H9 (cell line): ENCODE data around the gene ENO1. TPM values are rescaled to one million over a fixed set of nuclear protein-coding genes. Genes with fewer than 3 reads are reported as not detected.

Experiments
- DNase-seq: peaks from one replicate; pipeline ENCODE4 v3.0.0-alpha.2; 2017
- H2AFZ ChIP-seq: one replicate; pipeline ENCODE4 v1.6.1; 2013; ENCODE audit warnings: mild to moderate bottlenecking, low read length, control low read depth, moderate library complexity
- H2AK5ac ChIP-seq: 2 replicates; pipeline ENCODE4 v1.6.1; 2013; ENCODE audit warnings: low read length, control low read depth, mixed read lengths; ENCODE audit not compliant: insufficient read length
- H2BK120ac ChIP-seq: one replicate; pipeline ENCODE4 v1.6.1; 2013; ENCODE audit warnings: low read depth, mild to moderate bottlenecking, low read length, control low read depth, inconsistent platforms; ENCODE audit not compliant: poor library complexity, severe bottlenecking
- H2BK12ac ChIP-seq: 2 replicates; pipeline ENCODE4 v1.6.1; 2013; ENCODE audit warnings: low read length, control low read depth, mixed read lengths, low read depth; ENCODE audit not compliant: insufficient read length
- H2BK15ac ChIP-seq: 2 replicates; pipeline ENCODE4 v1.6.1; 2013; ENCODE audit warnings: low read depth, low read length, control low read depth
- H2BK20ac ChIP-seq: one replicate; pipeline ENCODE4 v1.6.1; 2013; ENCODE audit warnings: low read depth, mild to moderate bottlenecking, low read length, control low read depth, inconsistent platforms; ENCODE audit not compliant: poor library complexity, severe bottlenecking
- H2BK5ac ChIP-seq: 2 replicates; pipeline ENCODE4 v1.6.1; 2013; ENCODE audit warnings: low read length, control low read depth, mixed read lengths; ENCODE audit not compliant: insufficient read length
- H3K14ac ChIP-seq: 2 replicates; pipeline ENCODE4 v1.6.1; 2013; ENCODE audit warnings: low read length, control low read depth; ENCODE audit not compliant: insufficient read depth
- H3K18ac ChIP-seq: 2 replicates; pipeline ENCODE4 v1.6.1; 2013; ENCODE audit warnings: low read depth, mild to moderate bottlenecking, mixed read lengths, low read length, control low read depth; ENCODE audit not compliant: insufficient read length
- H3K23ac ChIP-seq: 2 replicates; pipeline ENCODE4 v1.6.1; 2013; ENCODE audit warnings: low read length, control low read depth, mixed read lengths, low read depth; ENCODE audit not compliant: insufficient read length
- H3K23me2 ChIP-seq: 2 replicates; pipeline ENCODE4 v1.6.1; 2013; ENCODE audit warnings: low read depth, mild to moderate bottlenecking, mixed read lengths, low read length, control low read depth; ENCODE audit not compliant: insufficient read length, poor library complexity, severe bottlenecking
- H3K27ac ChIP-seq: 2 replicates; pipeline ENCODE4 v1.5.1; 2013; ENCODE audit warnings: low read length, control low read depth, mixed read lengths, low read depth; ENCODE audit not compliant: insufficient read length
- H3K27me3 ChIP-seq: 2 replicates; pipeline ENCODE4 v1.6.1; 2013; ENCODE audit warnings: low read length, control low read depth, inconsistent platforms; ENCODE audit not compliant: insufficient read depth
- H3K4ac ChIP-seq: 2 replicates; pipeline ENCODE4 v1.6.1; 2013; ENCODE audit warnings: low read depth, mild to moderate bottlenecking, control low read depth, inconsistent platforms, low read length, moderate library complexity
- H3K4me1 ChIP-seq: 2 replicates; pipeline ENCODE4 v1.6.1; 2013; ENCODE audit warnings: low read length, control low read depth, inconsistent platforms; ENCODE audit not compliant: insufficient read depth
- H3K4me2 ChIP-seq: 2 replicates; pipeline ENCODE4 v1.6.1; 2013; ENCODE audit warnings: low read length, control low read depth, mixed read lengths; ENCODE audit not compliant: insufficient read length, insufficient read depth
- H3K56ac ChIP-seq: 2 replicates; pipeline ENCODE4 v1.6.1; 2013; ENCODE audit warnings: low read depth, mild to moderate bottlenecking, mixed read lengths, low read length, control low read depth; ENCODE audit not compliant: insufficient read length
- H3K79me1 ChIP-seq: 2 replicates; pipeline ENCODE4 v1.6.1; 2013; ENCODE audit warnings: low read depth, mild to moderate bottlenecking, moderate library complexity, low read length, control low read depth, inconsistent platforms; ENCODE audit not compliant: insufficient read depth, poor library complexity, severe bottlenecking
- H3K79me2 ChIP-seq: 2 replicates; pipeline ENCODE4 v1.6.1; 2013; ENCODE audit warnings: low read length, control low read depth, inconsistent platforms; ENCODE audit not compliant: insufficient read depth
- H3K9ac ChIP-seq: 2 replicates; pipeline ENCODE4 v1.6.1; 2013; ENCODE audit warnings: low read length, control low read depth, mixed read lengths; ENCODE audit not compliant: insufficient read length; ENCODE audit errors: extremely low read depth
- H3K9me3 ChIP-seq: one replicate; pipeline ENCODE4 v1.6.1; 2013; ENCODE audit warnings: low read depth, low read length, inconsistent platforms; ENCODE audit not compliant: control insufficient read depth
- H3T11ph ChIP-seq: one replicate; pipeline ENCODE4 v1.6.1; 2013; ENCODE audit warnings: mild to moderate bottlenecking, low read length, control low read depth, inconsistent platforms
- H4K20me1 ChIP-seq: one replicate; pipeline ENCODE4 v1.6.1; 2013; ENCODE audit not compliant: control insufficient read depth, insufficient read length, insufficient read depth
- H4K5ac ChIP-seq: 2 replicates; pipeline ENCODE4 v1.6.1; 2013; ENCODE audit warnings: low read depth, mild to moderate bottlenecking, mixed read lengths, low read length, control low read depth; ENCODE audit not compliant: insufficient read length
- H4K8ac ChIP-seq: replicated peaks from 2 replicates; pipeline ENCODE4 v1.6.1; 2013; ENCODE audit warnings: low read length, control low read depth, mixed read lengths, low read depth; ENCODE audit not compliant: insufficient read length
- H4K91ac ChIP-seq: 2 replicates; pipeline ENCODE4 v1.6.1; 2013; ENCODE audit warnings: low read depth, mild to moderate bottlenecking, moderate library complexity, mixed read lengths, low read length, control low read depth; ENCODE audit not compliant: insufficient read length
- H3K27ac Mint-ChIP-seq, 3 experiments: 2 replicates in 2 of 3; 3 replicates in 1 of 3; pipeline ENCODE4 v1.8.0; 2020 to 2021; ENCODE audit warnings: mixed read lengths in 3 of 3, mild to moderate bottlenecking in 1 of 3, moderate library complexity in 1 of 3
- H3K27me3 Mint-ChIP-seq: 2 replicates; pipeline ENCODE4 v1.8.0; 2021; ENCODE audit warnings: low read depth, mild to moderate bottlenecking, moderate library complexity, mixed read lengths
- H3K36me3 Mint-ChIP-seq, 3 experiments: 2 replicates in 2 of 3; 3 replicates in 1 of 3; pipeline ENCODE4 v1.8.0; 2020 to 2021; ENCODE audit warnings: low read depth in 3 of 3, mixed read lengths in 3 of 3; ENCODE audit not compliant: insufficient read depth in 1 of 3
- H3K4me1 Mint-ChIP-seq, 2 experiments: 2 replicates each; pipeline ENCODE4 v1.8.0; 2020; ENCODE audit warnings: mixed read lengths in 2 of 2
- H3K4me3 Mint-ChIP-seq, 2 experiments: 2 replicates in 1 of 2; 3 replicates in 1 of 2; pipeline ENCODE4 v1.8.0; 2020 to 2021; ENCODE audit warnings: mild to moderate bottlenecking in 2 of 2, mixed read lengths in 2 of 2, moderate library complexity in 1 of 2
- H3K9me3 Mint-ChIP-seq, 2 experiments: 2 replicates in 1 of 2; 3 replicates in 1 of 2; pipeline ENCODE4 v1.8.0; 2020; ENCODE audit warnings: mild to moderate bottlenecking in 2 of 2, mixed read lengths in 2 of 2, moderate library complexity in 1 of 2
- WGBS: extraction: QIAGEN DNeasy Blood & Tissue Kit; methylation state at CpG from one replicate; pipeline ENCODE4 v1.1.7; 2013; ENCODE audit warnings: missing lambda C conversion rate, low lambda C conversion rate, mixed read lengths; ENCODE audit not compliant: insufficient read length; ENCODE audit errors: extremely low coverage; 5-methylcytosine and 5-hydroxymethylcytosine counted together
- total RNA-seq: library from RNA; stranded (reverse); gene quantifications from 2 replicates; pipeline ENCODE4 v1.2.1, GENCODE V29; 2021
- TF ChIP-seq, protein P1 (sequence below): fragments of 200-600 bp; sonication (generic); conservative IDR thresholded peaks from 3 replicates; pipeline ENCODE4 v1.8.0; 2021; ENCODE audit warnings: antibody characterized with exemption, mild to moderate bottlenecking

Gene ENO1
- total RNA-seq, 1 experiment from 2014 or later = 1,781 TPM

- Histone ChIP-seq H3K4me2 (peak overlapping the region; percentile 81), H3K27me3 (no peaks in the 10 kb centered on the region), H3K56ac (no peak overlapping the region), H4K5ac (no peak overlapping the region), H3K9ac (peak overlapping the region; percentile 46), H3K27ac (peak overlapping the region; percentile 51), H3K79me1 (no peaks in the 10 kb centered on the region), H3K4me1 (peaks cover 12% of the 10 kb centered on the region), H4K91ac (no peak overlapping the region), H2BK120ac (no peak overlapping the region), H3T11ph (no peak overlapping the region), H2AFZ (no peak overlapping the region), H2BK5ac (no peak overlapping the region), H3K23me2 (peaks cover 4% of the 10 kb centered on the region), H2BK15ac (no peak overlapping the region), H3K4ac (no peak overlapping the region), H2BK12ac (no peak overlapping the region), H3K79me2 (peaks cover 15% of the 10 kb centered on the region; the same call in 1 of the 2 replicates), H3K9me3 (no peaks in the 10 kb centered on the region), H3K18ac (no peak overlapping the region), H4K8ac (no peak overlapping the region), H3K14ac (no peak overlapping the region), H2AK5ac (no peak overlapping the region), H3K23ac (no peak overlapping the region), H2BK20ac (no peak overlapping the region), H4K20me1 (no peaks in the 10 kb centered on the region)
- no peaks in the 10 kb centered on the region for H3K36me3 Mint-ChIP-seq
- no peaks in the 10 kb centered on the region; a peak in 1 of 5 replicates for H3K9me3 Mint-ChIP-seq
- no peak for DNase-seq
- H3K4me1 Mint-ChIP-seq = peaks cover 47 to 54% of the 10 kb centered on the region in 2 experiments
- WGBS = no CpG with 5 or more reads among the region's 4 CpGs
- TF ChIP-seq, protein P1, sequence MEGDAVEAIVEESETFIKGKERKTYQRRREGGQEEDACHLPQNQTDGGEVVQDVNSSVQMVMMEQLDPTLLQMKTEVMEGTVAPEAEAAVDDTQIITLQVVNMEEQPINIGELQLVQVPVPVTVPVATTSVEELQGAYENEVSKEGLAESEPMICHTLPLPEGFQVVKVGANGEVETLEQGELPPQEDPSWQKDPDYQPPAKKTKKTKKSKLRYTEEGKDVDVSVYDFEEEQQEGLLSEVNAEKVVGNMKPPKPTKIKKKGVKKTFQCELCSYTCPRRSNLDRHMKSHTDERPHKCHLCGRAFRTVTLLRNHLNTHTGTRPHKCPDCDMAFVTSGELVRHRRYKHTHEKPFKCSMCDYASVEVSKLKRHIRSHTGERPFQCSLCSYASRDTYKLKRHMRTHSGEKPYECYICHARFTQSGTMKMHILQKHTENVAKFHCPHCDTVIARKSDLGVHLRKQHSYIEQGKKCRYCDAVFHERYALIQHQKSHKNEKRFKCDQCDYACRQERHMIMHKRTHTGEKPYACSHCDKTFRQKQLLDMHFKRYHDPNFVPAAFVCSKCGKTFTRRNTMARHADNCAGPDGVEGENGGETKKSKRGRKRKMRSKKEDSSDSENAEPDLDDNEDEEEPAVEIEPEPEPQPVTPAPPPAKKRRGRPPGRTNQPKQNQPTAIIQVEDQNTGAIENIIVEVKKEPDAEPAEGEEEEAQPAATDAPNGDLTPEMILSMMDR = no peak
- peak overlapping the region; percentile 77 to 89 for H3K4me3 Mint-ChIP-seq
- peak overlapping the region; percentile 75 to 99 (median 82); a peak in 6 of 7 replicates for H3K27ac Mint-ChIP-seq
- H3K27me3 Mint-ChIP-seq = no peaks in the 10 kb centered on the region
Measured at GRCh38 chr1:8818325-8818775, 60.1 kb downstream of the ENO1 start.
